GM18508 (cell line): ENCODE data around the gene AMPH.
"Not testable (repeated sequence)": the region's sequence is repeated elsewhere in the genome, so short reads cannot be mapped to it uniquely, and the experiment has no call there.

Source experiments
- ATAC-seq: cut with Tn5 transposase; IDR thresholded peaks from one replicate; pipeline ENCODE4 v1.9.1; 2021; ENCODE audit warnings: moderate number of reproducible peaks; ENCODE audit not compliant: insufficient read depth, unreplicated experiment

AMPH gene

GRCh38 chr7:38629651-38630510 lies 1.3 kb downstream of the AMPH start:
- no peak for ATAC-seq

GRCh38 chr7:38628630-38629385 lies 2.4 kb downstream of the AMPH start:
- ATAC-seq: no peak

- no peak for ATAC-seq
Measured at GRCh38 chr7:38625866-38626265, 5.3 kb downstream of the AMPH start.

- ATAC-seq: no peak
Measured at GRCh38 chr7:38615665-38616064, 15.5 kb downstream of the AMPH start.

GRCh38 chr7:38607466-38607865 lies 23.7 kb downstream of the AMPH start:
- ATAC-seq: no peak

- no peak for ATAC-seq
Measured at GRCh38 chr7:38600741-38601140, 30.4 kb downstream of the AMPH start.

GRCh38 chr7:38594949-38595348 lies 36.2 kb downstream of the AMPH start:
- no peak for ATAC-seq

GRCh38 chr7:38592737-38593288 lies 38.4 kb downstream of the AMPH start:
- ATAC-seq: no peak

GRCh38 chr7:38585572-38586354 lies 45.4 kb downstream of the AMPH start:
- ATAC-seq: no peak

- no peak for ATAC-seq
Measured at GRCh38 chr7:38584443-38585210, 46.5 kb downstream of the AMPH start.

GRCh38 chr7:38580485-38580884 lies 50.7 kb downstream of the AMPH start:
- ATAC-seq: no peak

- ATAC-seq: no peak
Measured at GRCh38 chr7:38574086-38574485, 57.1 kb downstream of the AMPH start.

GRCh38 chr7:38571620-38572019 lies 59.6 kb downstream of the AMPH start:
- ATAC-seq: not testable (repeated sequence)

- ATAC-seq: no peak
Measured at GRCh38 chr7:38568497-38568896, 62.7 kb downstream of the AMPH start.

- no peak for ATAC-seq
Measured at GRCh38 chr7:38565289-38565688, 65.9 kb downstream of the AMPH start.

- ATAC-seq: no peak
Measured at GRCh38 chr7:38563741-38564140, 67.4 kb downstream of the AMPH start.

GRCh38 chr7:38561166-38561565 lies 70.0 kb downstream of the AMPH start:
- no peak for ATAC-seq

- no peak for ATAC-seq
Measured at GRCh38 chr7:38558761-38559345, 72.3 kb downstream of the AMPH start.

GRCh38 chr7:38554586-38554985 lies 76.6 kb downstream of the AMPH start:
- ATAC-seq: no peak
